ENCODE measurements around the gene SPCS3.

DNA sequence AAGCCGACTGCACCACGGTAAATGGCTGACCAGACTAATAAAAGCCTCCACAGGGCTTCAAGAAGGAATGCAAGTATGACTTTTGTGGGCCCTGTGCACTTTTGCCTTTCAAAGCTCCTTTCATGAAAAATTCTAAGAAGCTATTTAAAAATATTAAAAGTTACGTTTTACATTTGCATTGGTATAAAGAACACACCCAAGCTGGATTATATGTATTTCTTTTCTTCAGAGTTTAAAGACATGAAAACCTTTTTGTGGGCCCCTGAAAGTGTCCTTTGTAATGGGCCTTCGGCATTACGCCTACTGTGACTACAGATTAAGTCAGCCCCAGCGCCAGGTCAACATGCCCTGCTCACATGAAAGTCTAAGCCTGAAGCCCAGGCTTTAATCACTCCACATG, 30.2 kb upstream of the SPCS3 start:
- TF ChIP-seq, protein P1, sequence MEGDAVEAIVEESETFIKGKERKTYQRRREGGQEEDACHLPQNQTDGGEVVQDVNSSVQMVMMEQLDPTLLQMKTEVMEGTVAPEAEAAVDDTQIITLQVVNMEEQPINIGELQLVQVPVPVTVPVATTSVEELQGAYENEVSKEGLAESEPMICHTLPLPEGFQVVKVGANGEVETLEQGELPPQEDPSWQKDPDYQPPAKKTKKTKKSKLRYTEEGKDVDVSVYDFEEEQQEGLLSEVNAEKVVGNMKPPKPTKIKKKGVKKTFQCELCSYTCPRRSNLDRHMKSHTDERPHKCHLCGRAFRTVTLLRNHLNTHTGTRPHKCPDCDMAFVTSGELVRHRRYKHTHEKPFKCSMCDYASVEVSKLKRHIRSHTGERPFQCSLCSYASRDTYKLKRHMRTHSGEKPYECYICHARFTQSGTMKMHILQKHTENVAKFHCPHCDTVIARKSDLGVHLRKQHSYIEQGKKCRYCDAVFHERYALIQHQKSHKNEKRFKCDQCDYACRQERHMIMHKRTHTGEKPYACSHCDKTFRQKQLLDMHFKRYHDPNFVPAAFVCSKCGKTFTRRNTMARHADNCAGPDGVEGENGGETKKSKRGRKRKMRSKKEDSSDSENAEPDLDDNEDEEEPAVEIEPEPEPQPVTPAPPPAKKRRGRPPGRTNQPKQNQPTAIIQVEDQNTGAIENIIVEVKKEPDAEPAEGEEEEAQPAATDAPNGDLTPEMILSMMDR (conservative IDR thresholded peaks at IDR 0.05; ENCODE audit: low read length), result no peak
- TF ChIP-seq EZH2phosphoT487 (IDR thresholded peaks at IDR 0.05; ENCODE audit: borderline replicate concordance), result no peak
